Right atrium auricular region (tissue), 2 donors: ENCODE measurements around the gene COTL1. TPM values are rescaled to one million over a fixed set of nuclear protein-coding genes. Genes with fewer than 3 reads are reported as not detected.

ENCODE experiments used
- DNase-seq: peaks from one replicate; pipeline ENCODE4 v3.0.0-alpha.2; 2019; ENCODE audit warnings: low spot score
- H3K27ac ChIP-seq, 2 donors: fragments of 200-600 bp; sonication (generic); 1 replicate in 1 of 2; 2 replicates in 1 of 2; pipeline ENCODE4 v1.5.1; 2016 to 2019
- H3K27me3 ChIP-seq, 2 donors: fragments of 200-600 bp; sonication (generic); one replicate each; pipeline versions ENCODE4 v1.5.1 to v1.6.0; 2017 to 2019
- H3K36me3 ChIP-seq: fragments of 200-600 bp; sonication (generic); one replicate; pipeline ENCODE4 v1.5.1; 2016
- H3K4me1 ChIP-seq, 2 donors: fragments of 200-600 bp; sonication (generic); one replicate each; pipeline versions ENCODE4 v1.5.1 to v1.6.0; 2017 to 2019
- H3K4me3 ChIP-seq, 2 donors: fragments of 200-600 bp; sonication (generic); 1 replicate in 1 of 2; 2 replicates in 1 of 2; pipeline ENCODE4 v1.5.1; 2017 to 2019; ENCODE audit warnings: mild to moderate bottlenecking in 1 of 2, moderate library complexity in 1 of 2
- H3K9me3 ChIP-seq, 2 donors: fragments of 200-600 bp; sonication (generic); one replicate each; pipeline ENCODE4 v1.5.1; 2019
- total RNA-seq, 2 donors: library from RNA; depleted of rRNA; stranded (reverse); fragments of >200 nt; gene quantifications; one replicate each; pipeline ENCODE4 v1.1.0, GENCODE V29; 2016
- TF ChIP-seq, protein P1 (sequence below), 2 donors: fragments of 200-600 bp; sonication (generic); IDR thresholded peaks; one replicate each; pipeline ENCODE4 v1.5.1; 2019; ENCODE audit warnings: antibody characterized with exemption in 2 of 2

The COTL1 gene
- total RNA-seq, 2 donors from 2014 or later = 8.0 to 27.1 TPM

DNA sequence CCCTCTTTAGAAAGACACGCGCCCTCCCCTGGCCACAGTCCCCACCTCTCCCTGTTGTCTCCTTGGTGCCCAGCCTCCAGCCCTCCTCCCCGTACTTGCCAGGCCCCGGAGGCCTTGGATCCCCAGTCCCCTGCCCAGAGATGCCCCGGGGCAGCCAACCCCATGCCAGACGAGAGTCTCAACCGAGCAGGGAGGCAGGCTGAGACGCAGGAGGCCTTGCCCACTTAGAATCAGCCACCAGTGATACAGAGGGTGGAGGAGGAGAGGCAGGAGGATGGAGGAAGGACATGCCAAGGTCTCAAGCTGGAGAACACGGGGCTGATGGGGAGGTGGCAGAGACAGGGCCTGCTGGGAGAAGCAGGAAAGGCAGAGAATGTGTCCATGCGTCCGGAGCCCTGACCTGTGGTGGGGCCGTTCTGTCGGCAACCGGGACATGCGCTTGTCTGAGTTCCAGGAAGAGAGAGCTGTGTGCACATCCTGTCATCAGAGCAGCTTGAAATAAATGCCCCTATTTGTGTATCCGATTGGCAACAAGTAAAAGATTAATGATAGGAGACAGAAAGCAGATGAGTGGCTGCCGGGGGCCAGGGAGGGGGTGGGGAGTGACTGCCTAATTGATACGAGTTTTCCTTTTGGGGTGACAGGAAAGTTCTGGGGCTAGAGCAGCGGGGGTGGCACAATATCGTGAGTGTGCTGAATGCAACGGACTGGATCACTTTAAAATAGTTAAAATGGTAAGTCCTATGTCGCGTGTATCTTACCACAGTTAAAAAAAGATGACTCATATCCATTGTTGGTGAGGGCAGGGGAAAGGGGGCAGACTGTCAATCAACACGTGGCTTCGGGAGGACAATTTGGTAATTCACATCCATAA is 68.7 kb downstream of the COTL1 start:
- DNase-seq = no peak
- Histone ChIP-seq H3K27ac (peak overlapping the region in 1 of 2 donors; percentile 31), H3K4me1 (peaks cover 0 to 5% of the 10 kb centered on the region in 2 donors), H3K9me3 (no peaks in the 10 kb centered on the region), H3K4me3 (no peak overlapping the region), H3K27me3 (no peaks in the 10 kb centered on the region), H3K36me3 (no peaks in the 10 kb centered on the region)
- TF ChIP-seq, protein P1, sequence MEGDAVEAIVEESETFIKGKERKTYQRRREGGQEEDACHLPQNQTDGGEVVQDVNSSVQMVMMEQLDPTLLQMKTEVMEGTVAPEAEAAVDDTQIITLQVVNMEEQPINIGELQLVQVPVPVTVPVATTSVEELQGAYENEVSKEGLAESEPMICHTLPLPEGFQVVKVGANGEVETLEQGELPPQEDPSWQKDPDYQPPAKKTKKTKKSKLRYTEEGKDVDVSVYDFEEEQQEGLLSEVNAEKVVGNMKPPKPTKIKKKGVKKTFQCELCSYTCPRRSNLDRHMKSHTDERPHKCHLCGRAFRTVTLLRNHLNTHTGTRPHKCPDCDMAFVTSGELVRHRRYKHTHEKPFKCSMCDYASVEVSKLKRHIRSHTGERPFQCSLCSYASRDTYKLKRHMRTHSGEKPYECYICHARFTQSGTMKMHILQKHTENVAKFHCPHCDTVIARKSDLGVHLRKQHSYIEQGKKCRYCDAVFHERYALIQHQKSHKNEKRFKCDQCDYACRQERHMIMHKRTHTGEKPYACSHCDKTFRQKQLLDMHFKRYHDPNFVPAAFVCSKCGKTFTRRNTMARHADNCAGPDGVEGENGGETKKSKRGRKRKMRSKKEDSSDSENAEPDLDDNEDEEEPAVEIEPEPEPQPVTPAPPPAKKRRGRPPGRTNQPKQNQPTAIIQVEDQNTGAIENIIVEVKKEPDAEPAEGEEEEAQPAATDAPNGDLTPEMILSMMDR (IDR thresholded peaks at IDR 0.05) = no peak

DNA sequence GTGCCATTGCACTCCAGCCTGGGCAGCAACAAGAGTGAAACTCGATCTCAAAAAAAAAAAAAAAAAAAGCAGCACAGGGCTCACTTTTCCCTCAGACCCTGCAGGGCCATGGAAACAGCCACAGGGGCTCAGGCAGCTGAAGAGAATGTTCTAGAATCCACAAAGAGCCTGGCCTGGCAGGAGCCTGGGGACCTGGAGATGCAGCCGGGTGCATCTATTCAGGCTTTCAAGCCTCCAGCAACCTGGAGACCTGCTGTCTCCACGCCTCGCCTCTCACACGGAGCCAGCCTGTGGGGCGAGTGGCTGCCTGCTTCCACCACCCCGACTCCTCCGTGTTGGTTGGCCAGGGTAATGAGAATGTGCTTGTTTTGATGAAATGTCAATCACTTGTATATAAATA is 69.4 kb downstream of the COTL1 start:
- no peaks in the 10 kb centered on the region for H3K36me3 ChIP-seq
- TF ChIP-seq, protein P1 (IDR thresholded peaks at IDR 0.05) = no peak
- H3K9me3 ChIP-seq = no peaks in the 10 kb centered on the region
- peak overlapping the region in 1 of 2 donors; percentile 31 for H3K27ac ChIP-seq
- DNase-seq = no peak
- peaks cover 0 to 5% of the 10 kb centered on the region in 2 donors for H3K4me1 ChIP-seq
- no peak overlapping the region for H3K4me3 ChIP-seq
- no peaks in the 10 kb centered on the region for H3K27me3 ChIP-seq

DNA sequence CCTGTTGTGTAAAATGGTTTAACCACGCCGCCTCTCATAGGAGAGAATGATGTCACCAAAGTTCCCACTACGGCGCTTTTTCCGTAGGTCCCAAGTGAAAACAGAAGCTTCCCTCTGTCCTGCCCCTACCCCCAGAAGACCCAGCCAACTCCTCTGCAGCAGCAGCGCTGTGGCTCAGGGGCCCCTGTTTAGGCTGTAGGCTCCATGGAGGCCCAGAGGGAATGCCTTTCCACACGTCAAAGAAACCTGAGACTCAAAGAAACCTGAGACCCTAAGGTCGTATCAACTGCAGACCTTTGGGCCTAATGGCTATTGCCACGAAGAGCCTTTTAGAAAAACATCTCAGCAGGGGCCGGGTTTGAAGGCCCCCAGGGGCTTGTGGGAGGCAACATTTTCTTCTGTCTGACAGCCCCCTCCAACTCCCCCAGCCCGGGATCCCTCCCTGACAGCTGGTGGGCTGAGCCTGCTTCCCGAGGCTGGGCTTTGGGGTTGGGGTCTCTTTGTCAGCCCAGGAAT is 70.3 kb downstream of the COTL1 start:
- TF ChIP-seq, protein P1 (IDR thresholded peaks at IDR 0.05) = no peak
- no peak for DNase-seq
- Histone ChIP-seq H3K4me3 (no peak overlapping the region), H3K4me1 (peaks cover 0 to 5% of the 10 kb centered on the region in 2 donors), H3K9me3 (no peaks in the 10 kb centered on the region), H3K27me3 (no peaks in the 10 kb centered on the region), H3K36me3 (no peaks in the 10 kb centered on the region), H3K27ac (no peak overlapping the region)

DNA sequence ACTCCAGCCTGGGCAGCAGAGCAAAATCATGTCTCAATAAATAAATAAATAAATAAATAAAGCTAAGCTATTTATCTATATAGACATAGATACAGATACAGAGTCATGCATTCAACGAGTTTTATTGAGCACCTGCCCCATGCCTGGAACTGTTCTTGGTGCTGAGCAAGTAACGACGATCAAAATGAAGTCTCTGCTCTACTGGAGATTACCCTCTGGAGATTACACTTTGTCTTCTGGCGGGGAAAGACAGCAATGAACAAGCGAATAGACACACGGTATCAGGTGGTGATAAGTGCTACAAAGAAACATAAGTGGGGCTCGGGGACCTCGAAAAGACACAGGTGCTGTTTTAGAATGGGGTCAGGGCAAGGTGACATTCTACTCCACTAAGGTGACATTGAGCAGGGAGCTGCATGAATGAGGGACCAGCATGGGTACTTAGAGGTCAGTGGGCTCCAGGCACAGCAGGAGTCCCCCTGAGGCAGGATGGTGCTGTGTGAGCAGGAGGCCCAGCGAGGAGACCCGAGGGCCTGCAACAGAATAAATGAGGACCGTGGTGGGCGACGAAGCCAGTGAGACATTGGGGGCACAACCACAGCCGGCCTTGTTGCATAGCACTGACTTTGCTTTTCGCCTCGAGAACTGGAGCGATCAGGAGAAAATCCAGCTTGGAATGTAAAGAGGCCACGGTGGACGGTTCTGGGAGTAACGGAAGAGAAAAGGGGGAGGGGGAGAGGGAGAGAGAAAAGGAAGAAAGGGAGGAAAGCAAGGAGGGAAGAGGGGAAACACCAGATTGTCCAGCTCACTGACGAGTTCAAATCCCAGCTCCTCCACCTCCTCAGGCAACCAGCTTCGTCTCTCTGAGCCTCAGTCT is 71.0 kb downstream of the COTL1 start:
- TF ChIP-seq, protein P1 (IDR thresholded peaks at IDR 0.05) = no peak
- Histone ChIP-seq H3K4me1 (peaks cover 0 to 5% of the 10 kb centered on the region in 2 donors), H3K27ac (no peak overlapping the region), H3K27me3 (no peaks in the 10 kb centered on the region), H3K36me3 (no peaks in the 10 kb centered on the region), H3K9me3 (no peaks in the 10 kb centered on the region), H3K4me3 (no peak overlapping the region)
- no peak for DNase-seq

DNA sequence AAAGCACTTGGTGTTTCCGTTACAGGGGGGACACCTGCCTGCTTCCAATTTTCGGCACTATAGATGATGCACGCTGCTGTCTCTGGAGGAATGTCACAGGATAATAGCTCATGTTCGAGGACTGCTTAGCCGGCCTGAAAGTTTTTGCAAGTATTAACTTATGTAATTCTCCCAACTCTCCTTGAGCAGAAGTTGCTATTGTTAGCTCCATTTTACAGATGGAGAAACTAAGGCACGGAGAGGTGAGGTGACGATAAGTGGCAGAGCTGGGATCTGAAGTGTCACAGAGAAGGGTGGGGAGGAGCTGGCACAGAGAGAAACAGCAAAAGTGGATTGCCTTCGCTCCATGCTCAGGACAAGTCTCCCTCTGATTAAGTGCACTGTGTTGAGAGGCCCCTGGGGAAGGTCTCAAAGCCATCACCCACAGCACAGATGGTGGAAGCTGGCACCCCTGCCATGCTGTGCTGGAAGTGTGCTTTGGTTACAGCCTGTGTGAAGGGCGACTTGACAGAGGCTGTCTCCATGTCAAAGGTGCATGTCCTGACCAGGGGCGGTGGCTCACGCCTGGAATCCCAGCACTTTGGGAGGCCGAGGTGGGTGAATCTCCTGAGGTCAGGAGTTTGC is 72.7 kb downstream of the COTL1 start:
- no peak for DNase-seq
- Histone ChIP-seq H3K36me3 (no peaks in the 10 kb centered on the region), H3K27ac (no peak overlapping the region), H3K27me3 (no peaks in the 10 kb centered on the region), H3K9me3 (no peaks in the 10 kb centered on the region), H3K4me1 (peaks cover 0 to 5% of the 10 kb centered on the region in 2 donors), H3K4me3 (no peak overlapping the region)
- TF ChIP-seq, protein P1 (IDR thresholded peaks at IDR 0.05) = no peak
